Measurements from ENCODE around the gene M6PR.

- TF ChIP-seq POLR2AphosphoS5 (IDR thresholded peaks at IDR 0.05; ENCODE audit: low read depth), result no peak
- TF ChIP-seq GABPA (IDR thresholded peaks at IDR 0.05; ENCODE audit: low read depth), result no peak
- no peak for TF ChIP-seq CTCF (IDR thresholded peaks at IDR 0.05; ENCODE audit: insufficient read depth, low read length)
- no peak for TF ChIP-seq REST (IDR thresholded peaks at IDR 0.05; ENCODE audit: insufficient replicate concordance, low read depth)
Observed at GRCh38 chr12:8987685-8988084, 38.2 kb upstream of the M6PR start.

Measured in HL-60 (cell line).